Activated CD8-positive, alpha-beta memory T cell treated with anti-CD3 and anti-CD28 coated beads for 48 hours (primary cell): ENCODE measurements around the gene RPL27A.
A peak's percentile ranks its signal among the peaks of the same experiment; 100 is the strongest.
"Not testable (repeated sequence)": the region's sequence is repeated elsewhere in the genome, so short reads cannot be mapped to it uniquely, and the experiment has no call there.

ENCODE experiments used
- DNase-seq, 3 experiments: peaks; one replicate each; pipeline ENCODE4 v3.0.0-alpha.2; 2020; ENCODE audit warnings: low read depth in 2 of 3, low spot score in 2 of 3

RPL27A gene

DNA sequence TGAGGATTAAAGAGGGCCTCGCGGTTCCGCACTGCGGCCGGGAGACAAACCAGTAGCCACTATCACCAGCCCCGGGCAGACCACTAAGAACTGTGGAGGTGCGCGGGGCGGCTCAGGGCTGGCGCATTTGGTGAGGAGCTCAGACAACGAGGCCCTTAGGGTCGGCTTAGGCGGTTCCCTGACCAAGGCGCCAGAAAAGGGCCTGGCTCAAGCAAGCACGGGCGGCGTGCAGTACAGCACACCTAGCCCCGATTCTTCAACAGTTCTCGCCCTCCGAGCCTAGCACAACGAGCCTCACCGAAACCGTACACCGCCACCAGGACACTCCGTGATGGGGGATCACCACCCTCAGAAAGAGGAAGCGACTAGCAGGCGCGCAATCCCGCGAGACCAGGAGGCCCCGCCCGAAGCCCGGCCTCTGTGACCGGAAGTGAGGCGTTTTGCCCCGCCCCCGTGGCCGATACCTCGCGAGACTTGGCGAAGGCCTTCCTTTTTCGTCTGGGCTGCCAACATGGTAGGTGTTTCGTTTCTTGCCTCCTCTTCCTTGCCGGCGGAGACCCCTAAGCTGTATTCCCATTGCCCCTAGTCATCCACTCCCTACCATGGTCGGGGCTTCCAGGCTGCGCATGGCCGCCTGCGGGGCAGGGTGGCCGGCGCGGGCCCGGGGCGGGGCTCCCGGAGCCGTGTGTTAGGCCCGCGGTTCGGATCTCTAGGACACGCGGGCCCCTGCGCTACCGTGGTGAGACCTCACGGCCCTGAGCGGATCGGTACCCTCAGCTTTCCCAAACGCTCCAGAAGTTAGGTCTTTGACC is at the start of gene RPL27A, which contains the start of gene TRIM66:
RPL27A (plus strand) TSS at position 490 of the 812 bp plus-strand sequence; CDS start at position 512, 22 bp downstream.
TRIM66 (minus strand) TSS at position 363 of the 812 bp plus-strand sequence. CDS start 10,391 bp downstream, outside the sequence.
- peak; percentile 95 to 96 (median 96) for DNase-seq

DNA sequence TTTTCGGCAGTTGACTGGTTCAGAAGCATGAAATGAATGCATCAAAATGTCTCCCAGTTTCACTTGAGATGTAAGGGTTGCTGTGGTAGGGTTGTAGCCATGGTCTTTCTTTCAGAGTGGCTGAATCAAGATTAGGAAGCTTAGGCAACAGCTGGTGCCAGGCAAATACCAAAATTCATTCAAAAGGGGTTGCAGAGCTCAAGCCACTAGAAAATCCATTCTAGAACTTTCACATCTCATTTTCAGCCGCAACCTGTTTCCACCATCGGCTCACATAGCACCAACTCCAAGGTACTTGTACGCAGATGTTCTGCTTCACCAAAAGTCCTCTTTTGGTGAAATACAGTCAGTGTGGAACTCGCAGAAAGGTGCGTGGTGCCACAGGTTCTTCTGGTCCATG is 48.1 kb upstream of the RPL27A start:
- no peak for DNase-seq

DNA sequence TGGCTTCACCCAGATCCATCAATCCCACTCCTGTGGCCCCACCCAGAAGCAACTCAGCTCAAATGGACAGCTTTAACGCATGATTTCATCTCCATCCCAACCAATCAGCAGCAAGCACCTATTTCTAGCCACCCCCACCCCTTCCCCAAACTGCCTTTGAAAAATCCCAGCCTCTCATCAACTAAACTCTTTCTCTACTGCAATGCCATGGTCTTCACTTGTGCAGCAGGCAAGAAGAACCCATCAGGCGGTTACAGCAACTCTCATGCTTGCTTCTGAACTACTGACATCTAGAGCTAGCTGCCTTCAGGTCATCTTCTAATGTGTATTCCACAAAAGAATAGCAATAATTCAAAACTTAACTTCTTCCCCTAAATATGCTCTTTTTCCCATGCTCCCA is 46.5 kb upstream of the RPL27A start:
- DNase-seq = no peak

- DNase-seq = no peak
Observed at GRCh38 chr11:8638300-8638699, 44.3 kb upstream of the RPL27A start.

GRCh38 chr11:8639655-8640054 is 42.9 kb upstream of the RPL27A start:
- DNase-seq = no peak

DNA sequence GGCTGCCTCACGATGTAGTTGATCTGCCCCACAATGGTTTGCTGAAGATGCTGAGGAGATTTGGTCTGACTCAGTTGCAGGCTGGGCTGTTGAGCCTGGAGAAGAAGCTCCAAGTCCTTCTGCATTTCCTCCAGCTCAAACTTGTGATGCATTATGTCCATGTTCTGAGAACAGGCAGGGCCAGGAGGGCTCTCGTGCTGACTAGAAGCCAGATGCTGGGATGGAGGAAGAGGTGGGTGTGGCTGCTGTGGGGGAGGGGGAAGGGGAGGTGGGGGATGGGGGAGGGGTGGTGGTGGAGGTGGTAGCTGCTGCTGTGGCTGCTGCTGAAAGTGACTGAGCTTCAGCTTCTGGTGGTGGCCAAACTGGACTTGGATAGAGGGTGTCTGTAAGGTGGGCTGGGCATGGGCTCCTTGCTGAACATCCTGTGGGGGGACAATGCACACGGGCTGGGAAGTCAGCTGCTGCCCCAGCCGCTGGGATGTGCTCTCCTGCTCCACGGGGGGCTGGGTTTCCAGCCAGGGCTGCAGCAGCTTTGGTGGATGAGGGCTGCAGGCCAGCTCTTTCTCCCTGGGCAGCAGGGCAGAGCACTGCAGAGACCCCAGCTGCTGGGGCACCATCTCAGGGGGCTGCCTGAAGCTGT is 42.2 kb upstream of the RPL27A start:
- DNase-seq = no peak

DNA sequence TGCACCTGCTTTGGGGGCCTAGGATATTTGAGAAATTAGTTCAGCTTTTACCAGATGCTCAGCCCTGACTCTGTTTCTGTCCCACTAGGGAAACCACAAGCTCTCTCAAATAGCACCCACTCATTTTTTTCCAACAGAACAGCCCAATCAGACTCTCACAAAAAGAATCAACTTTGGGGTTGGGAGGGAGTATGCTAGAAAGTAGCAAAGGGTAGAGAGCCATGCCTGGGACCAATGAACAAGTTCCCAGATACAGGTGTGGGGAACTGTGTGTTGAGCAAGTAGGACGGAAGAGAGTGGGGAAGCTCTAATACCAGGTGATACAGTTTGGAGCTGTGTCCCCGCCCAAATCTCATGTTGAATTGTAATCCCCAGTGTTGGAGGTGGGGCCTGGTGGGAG is 41.3 kb upstream of the RPL27A start:
- no peak for DNase-seq

GRCh38 chr11:8642196-8642841 is 40.3 kb upstream of the RPL27A start:
- no peak for DNase-seq

GRCh38 chr11:8646873-8647272 is 35.7 kb upstream of the RPL27A start:
- DNase-seq = no peak

- DNase-seq = no peak
Observed at GRCh38 chr11:8649361-8649760, 33.2 kb upstream of the RPL27A start.

DNA sequence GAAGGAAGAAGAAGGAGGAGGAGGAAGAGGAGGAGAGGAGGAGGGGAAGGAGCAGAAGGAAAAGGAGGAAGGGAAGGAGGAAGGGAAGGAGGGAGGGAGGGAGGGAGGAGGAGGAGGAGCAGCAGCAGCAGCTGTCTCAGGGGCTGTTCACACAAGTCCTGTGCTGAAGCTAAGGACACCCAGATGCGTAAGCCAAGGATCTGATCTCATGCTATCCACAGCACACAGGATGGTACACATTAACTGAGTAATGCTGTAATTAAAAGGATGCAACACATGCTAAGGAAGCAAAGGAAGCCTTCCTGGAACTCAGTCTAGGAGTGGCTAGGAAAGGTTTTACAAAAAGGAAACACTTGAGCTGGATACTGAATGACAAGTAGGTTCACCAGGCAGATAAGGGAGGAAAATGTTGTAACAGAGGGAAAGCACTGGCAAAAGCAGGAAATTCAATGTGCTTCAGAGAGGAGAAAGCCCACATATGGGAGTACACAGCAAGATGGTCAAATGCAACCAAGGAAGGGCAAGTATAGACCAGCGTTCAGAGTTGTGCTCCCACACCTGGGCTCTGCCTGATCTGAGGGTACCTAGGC is 32.1 kb upstream of the RPL27A start:
- DNase-seq = no peak

DNA sequence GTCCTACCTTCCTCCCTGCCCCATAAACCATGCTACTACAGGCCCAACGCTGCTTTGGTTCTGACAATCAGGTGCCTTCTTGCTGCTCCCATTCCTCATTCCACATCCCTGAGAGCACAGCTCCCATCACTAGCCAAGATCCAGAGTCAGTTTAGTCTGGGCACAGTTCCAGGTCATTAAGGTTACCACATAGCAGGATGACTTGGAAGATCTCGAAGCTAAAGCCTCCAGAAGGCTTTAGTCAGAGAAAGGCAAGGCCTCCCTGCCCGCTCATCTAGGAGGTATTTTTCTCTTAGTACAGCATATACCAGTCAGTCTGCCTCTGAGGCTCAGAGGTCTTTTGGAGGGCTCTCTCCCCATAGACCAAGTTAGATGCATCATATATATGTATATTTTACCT is 30.5 kb upstream of the RPL27A start:
- no peak for DNase-seq

DNA sequence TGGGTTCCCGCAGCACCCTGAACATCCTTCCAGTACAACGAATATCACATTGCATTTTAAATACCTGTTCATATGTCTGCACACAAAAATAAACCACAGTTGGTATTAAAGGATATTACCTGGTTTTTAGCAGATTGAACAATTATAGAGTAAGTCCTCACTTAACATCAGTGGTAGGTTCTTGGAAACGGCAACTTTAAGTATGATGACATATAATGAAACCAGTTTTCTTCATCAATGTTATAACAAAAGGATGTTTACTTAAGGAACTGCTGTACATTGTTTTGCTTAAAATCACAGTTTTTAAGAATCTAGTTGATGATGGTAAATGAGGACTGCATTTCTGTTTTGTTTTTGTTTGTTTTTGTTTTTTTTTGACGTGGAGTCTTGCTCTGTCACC is 28.1 kb upstream of the RPL27A start:
- DNase-seq = no peak

DNA sequence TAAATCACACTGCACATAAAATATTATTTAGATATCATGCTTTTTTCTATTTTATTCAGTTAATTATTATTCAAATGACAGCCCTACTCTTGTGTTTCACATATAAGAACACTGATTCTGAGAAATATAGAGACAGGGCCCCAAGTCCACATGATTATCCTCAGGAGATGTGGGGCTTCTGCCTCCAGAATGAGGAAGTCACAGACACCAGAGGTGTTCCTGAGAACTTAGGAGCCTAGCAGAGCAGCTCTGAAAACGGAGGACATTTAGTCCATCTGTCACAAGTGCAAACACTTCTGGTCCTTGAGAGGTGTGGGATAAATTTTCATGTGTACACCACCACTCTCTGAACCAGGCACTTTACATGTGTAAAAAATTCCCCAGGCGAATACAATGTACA is 26.3 kb upstream of the RPL27A start:
- no peak for DNase-seq

DNA sequence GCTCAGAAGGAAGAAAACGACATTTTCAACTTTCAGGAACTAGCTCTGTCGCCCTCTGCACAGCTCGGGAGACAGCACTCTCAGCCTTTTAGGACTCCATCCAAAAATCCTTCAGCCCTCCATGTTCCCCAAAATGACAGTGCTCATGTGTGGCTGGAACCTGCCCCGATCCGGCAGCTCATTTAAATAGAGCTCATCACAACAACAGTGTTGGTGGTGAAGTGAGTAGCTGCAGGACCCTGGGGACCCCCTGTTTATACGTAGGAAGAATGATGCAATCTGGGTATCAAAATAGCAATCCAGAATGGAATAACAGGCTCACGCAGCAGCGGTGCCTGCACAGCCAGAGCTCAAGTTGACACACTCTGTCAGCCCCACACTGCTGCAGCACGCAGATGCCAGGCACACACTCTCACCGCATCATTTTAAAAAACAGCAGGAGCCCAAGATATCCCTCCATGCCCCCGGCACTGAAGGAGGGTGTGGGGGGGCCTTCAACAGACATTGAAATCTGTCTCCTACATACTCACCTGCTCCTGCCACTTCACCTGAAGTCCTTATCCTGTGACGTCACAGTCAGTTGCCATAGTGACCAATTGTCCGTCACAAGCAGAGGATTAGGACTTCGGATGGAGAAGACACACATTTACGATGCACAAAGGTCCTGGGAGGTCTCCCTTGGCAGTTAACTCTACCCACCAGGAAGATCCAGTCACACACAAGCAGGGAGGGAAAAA is 24.1 kb upstream of the RPL27A start:
- DNase-seq = no peak

DNA sequence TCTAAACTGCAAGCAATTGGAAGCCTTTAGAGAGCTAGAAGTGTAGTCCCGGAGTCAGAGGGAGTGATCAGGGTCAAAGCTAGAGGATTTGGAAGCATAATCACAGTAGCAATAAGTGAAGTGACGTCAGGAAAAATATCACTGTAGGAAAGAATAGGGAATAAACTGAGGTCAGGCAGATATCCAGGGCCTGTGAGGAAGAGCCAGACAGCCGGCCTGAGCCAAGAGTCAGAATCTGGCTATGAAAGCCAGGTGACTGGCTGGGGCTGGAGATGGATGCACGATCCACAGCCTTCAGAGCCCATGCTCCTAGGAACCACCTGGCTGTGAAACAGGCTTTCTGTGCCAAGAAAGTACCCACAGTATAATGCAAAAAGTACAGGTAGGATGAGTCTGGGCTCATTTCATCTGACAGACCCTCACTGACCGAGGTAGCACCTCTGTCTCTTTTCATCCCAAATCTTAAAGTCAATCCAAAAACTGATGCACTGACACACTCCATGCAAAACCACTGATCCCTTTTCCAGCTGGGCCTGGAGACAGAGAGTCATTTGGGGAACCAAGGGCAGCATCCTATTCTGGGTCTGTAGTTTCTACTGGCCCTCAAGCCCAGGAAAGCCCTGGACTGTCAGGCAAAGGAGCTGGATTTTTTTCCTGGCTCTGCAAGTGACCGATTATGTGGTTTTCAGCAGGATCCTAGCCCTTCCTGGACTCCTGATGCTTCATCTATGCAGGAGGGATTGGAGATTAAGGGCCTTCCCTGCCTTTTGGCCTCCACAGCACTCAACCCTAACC is 21.4 kb upstream of the RPL27A start:
- no peak for DNase-seq

DNA sequence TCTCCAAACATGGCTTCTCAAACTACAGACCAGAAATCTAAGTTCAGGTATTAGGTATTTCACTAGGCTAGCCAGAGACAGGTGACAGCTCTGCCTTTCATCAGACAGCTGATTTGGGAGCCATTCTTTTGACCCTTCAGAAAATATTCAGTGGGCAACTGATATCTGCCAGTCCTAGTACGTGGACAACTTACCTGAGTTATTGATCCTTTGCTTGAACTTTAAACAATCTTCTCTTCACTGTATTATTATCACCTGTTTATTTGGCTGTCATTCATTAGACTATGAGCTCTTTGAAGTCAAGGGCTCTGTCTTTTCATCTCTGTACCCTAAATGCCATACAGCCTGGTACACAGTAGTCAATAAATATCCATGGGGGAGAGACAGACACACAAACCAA is 17.4 kb upstream of the RPL27A start:
- no peak for DNase-seq

DNA sequence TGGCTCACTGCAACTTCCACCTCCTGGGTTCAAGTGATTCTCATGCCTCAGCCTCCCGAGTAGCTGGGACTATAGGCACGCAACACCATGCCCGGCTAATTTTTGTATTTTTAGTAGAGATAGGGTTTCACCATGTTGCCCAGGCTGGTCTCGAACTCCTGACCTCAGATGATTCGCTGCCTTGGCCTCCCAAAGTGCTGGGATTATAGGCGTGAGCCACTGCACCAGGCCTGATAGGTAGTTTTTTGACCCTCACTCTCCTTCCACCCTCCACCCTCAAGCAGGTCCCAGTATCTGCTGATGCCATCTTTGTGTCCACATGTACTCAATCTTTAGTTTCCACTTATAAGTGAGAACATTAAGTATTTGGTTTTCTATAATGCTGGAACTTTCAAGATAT is 12.5 kb upstream of the RPL27A start:
- not testable (repeated sequence) for DNase-seq

- DNase-seq = no peak
Observed at GRCh38 chr11:8671193-8671612, 11.4 kb upstream of the RPL27A start.

DNA sequence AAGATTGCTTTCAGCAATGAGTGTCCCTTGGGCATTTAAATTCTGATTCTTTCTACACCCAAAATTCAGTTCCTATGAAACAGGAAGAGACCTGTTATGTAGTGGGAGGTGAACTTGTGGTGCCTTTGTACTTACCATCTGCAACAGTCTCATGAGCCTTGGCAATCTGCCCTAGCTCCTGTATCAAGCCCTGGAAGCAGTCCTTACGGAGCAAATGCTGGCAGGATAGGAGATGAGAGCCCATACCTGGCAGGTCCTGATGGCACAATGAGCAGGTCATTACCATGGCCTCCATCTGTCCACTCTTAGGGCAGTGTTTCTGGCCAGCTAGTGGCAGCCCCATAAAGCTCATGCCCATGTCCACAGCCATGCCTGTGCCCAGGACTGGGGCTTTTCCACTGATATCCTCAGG is 10.9 kb upstream of the RPL27A start:
- DNase-seq = no peak
